T-helper 2 cell treated with Interferon-gamma antibody and Interleukin-4, amounts not matched to agents 5 μg/mL and 100 μg/mL, for 36 hours (primary cell): ENCODE measurements around the gene TRIM52.
A peak's percentile ranks its signal among the peaks of the same experiment; 100 is the strongest.
"Not testable (repeated sequence)": the region's sequence is repeated elsewhere in the genome, so short reads cannot be mapped to it uniquely, and the experiment has no call there.

Experiments used
- DNase-seq: peaks from one replicate; pipeline ENCODE4 v3.0.0; 2021; ENCODE audit warnings: low spot score
- H3K27ac Mint-ChIP-seq: one replicate; pipeline ENCODE4 v1.8.0; 2021; ENCODE audit warnings: mild to moderate bottlenecking, mixed read lengths
- H3K27me3 Mint-ChIP-seq: one replicate; pipeline ENCODE4 v1.8.0; 2021; ENCODE audit warnings: low read depth, mixed read lengths
- H3K36me3 Mint-ChIP-seq: one replicate; pipeline ENCODE4 v1.8.0; 2021; ENCODE audit warnings: low read depth, mixed read lengths
- H3K4me1 Mint-ChIP-seq: one replicate; pipeline ENCODE4 v1.8.0; 2021; ENCODE audit warnings: low read depth, mixed read lengths
- H3K4me3 Mint-ChIP-seq: one replicate; pipeline ENCODE4 v1.8.0; 2022; ENCODE audit warnings: mild to moderate bottlenecking, moderate library complexity, mixed read lengths
- H3K9me3 Mint-ChIP-seq: one replicate; pipeline ENCODE4 v1.8.0; 2021; ENCODE audit warnings: mixed read lengths

TRIM52 gene

GRCh38 chr5:181219262-181220177 lies 41.4 kb downstream of the TRIM52 start:
- peaks cover 5% of the 10 kb centered on the region for H3K36me3 Mint-ChIP-seq
- H3K4me1 Mint-ChIP-seq: peaks cover 52% of the 10 kb centered on the region
- peak overlapping the region; percentile 54 for H3K4me3 Mint-ChIP-seq

GRCh38 chr5:181218795-181219124 lies 42.2 kb downstream of the TRIM52 start:
- no peak for DNase-seq
- peaks cover 3% of the 10 kb centered on the region for H3K36me3 Mint-ChIP-seq
- H3K27me3 Mint-ChIP-seq: peaks cover 6% of the 10 kb centered on the region
- H3K4me1 Mint-ChIP-seq: peaks cover 45% of the 10 kb centered on the region
- H3K9me3 Mint-ChIP-seq: no peaks in the 10 kb centered on the region
- H3K27ac Mint-ChIP-seq: peak overlapping the region; percentile 91
- H3K4me3 Mint-ChIP-seq: peak overlapping the region; percentile 84

More at GRCh38 chr5:181219262-181220177, 41.4 kb downstream of the TRIM52 start:
- H3K27me3 Mint-ChIP-seq: peaks cover 6% of the 10 kb centered on the region
- DNase-seq: no peak
- peak overlapping the region; percentile 60 for H3K27ac Mint-ChIP-seq
- no peaks in the 10 kb centered on the region for H3K9me3 Mint-ChIP-seq

- no peaks in the 10 kb centered on the region for H3K9me3 Mint-ChIP-seq
- H3K36me3 Mint-ChIP-seq: peaks cover 2% of the 10 kb centered on the region
- H3K27me3 Mint-ChIP-seq: peaks cover 6% of the 10 kb centered on the region
- DNase-seq: peak; percentile 43
- peak overlapping the region; percentile 91 for H3K27ac Mint-ChIP-seq
- H3K4me3 Mint-ChIP-seq: peak overlapping the region; percentile 84
- H3K4me1 Mint-ChIP-seq: peaks cover 43% of the 10 kb centered on the region
Observed at GRCh38 chr5:181217803-181218062, 43.2 kb downstream of the TRIM52 start.

GRCh38 chr5:181217111-181217802 lies 43.7 kb downstream of the TRIM52 start:
- H3K4me1 Mint-ChIP-seq: peaks cover 39% of the 10 kb centered on the region
- H3K36me3 Mint-ChIP-seq: peaks cover 1% of the 10 kb centered on the region
- H3K9me3 Mint-ChIP-seq: no peaks in the 10 kb centered on the region
- H3K4me3 Mint-ChIP-seq: peak overlapping the region; percentile 84
- DNase-seq: peak; percentile 60
- H3K27ac Mint-ChIP-seq: peak overlapping the region; percentile 91
- peaks cover 5% of the 10 kb centered on the region for H3K27me3 Mint-ChIP-seq

- no peaks in the 10 kb centered on the region for H3K27me3 Mint-ChIP-seq
- no peaks in the 10 kb centered on the region for H3K36me3 Mint-ChIP-seq
- H3K4me1 Mint-ChIP-seq: peaks cover 32% of the 10 kb centered on the region
- H3K4me3 Mint-ChIP-seq: peak overlapping the region; percentile 98
- peak; percentile 28 for DNase-seq
- H3K27ac Mint-ChIP-seq: peak overlapping the region; percentile 90
- H3K9me3 Mint-ChIP-seq: no peaks in the 10 kb centered on the region
Observed at GRCh38 chr5:181215997-181216989, 44.6 kb downstream of the TRIM52 start.

GRCh38 chr5:181214249-181214648 lies 46.7 kb downstream of the TRIM52 start:
- H3K4me1 Mint-ChIP-seq: peaks cover 22% of the 10 kb centered on the region
- H3K36me3 Mint-ChIP-seq, H3K9me3 Mint-ChIP-seq, DNase-seq, H3K27me3 Mint-ChIP-seq, H3K4me3 Mint-ChIP-seq: not testable (repeated sequence)
- peak overlapping the region; percentile 18 for H3K27ac Mint-ChIP-seq

GRCh38 chr5:181212934-181213333 lies 48.0 kb downstream of the TRIM52 start:
- H3K36me3 Mint-ChIP-seq: no peaks in the 10 kb centered on the region
- H3K4me3 Mint-ChIP-seq: no peak overlapping the region
- no peak for DNase-seq
- H3K4me1 Mint-ChIP-seq: peaks cover 23% of the 10 kb centered on the region
- H3K27me3 Mint-ChIP-seq: no peaks in the 10 kb centered on the region
- H3K27ac Mint-ChIP-seq: no peak overlapping the region
- H3K9me3 Mint-ChIP-seq: no peaks in the 10 kb centered on the region

GRCh38 chr5:181212080-181212479 lies 48.9 kb downstream of the TRIM52 start:
- H3K27ac Mint-ChIP-seq: no peak overlapping the region
- peaks cover 4% of the 10 kb centered on the region for H3K27me3 Mint-ChIP-seq
- no peak for DNase-seq
- no peaks in the 10 kb centered on the region for H3K9me3 Mint-ChIP-seq
- H3K36me3 Mint-ChIP-seq: no peaks in the 10 kb centered on the region
- H3K4me1 Mint-ChIP-seq: peaks cover 23% of the 10 kb centered on the region
- H3K4me3 Mint-ChIP-seq: no peak overlapping the region

GRCh38 chr5:181211208-181211607 lies 49.7 kb downstream of the TRIM52 start:
- no peak for DNase-seq
- Mint-ChIP-seq H3K9me3 (no peaks in the 10 kb centered on the region), H3K27ac (no peak overlapping the region), H3K27me3 (peaks cover 10% of the 10 kb centered on the region), H3K36me3 (peaks cover 4% of the 10 kb centered on the region), H3K4me1 (peaks cover 26% of the 10 kb centered on the region), H3K4me3 (no peak overlapping the region)

GRCh38 chr5:181210698-181211097 lies 50.2 kb downstream of the TRIM52 start:
- H3K4me3 Mint-ChIP-seq, H3K9me3 Mint-ChIP-seq, H3K36me3 Mint-ChIP-seq, DNase-seq, H3K27ac Mint-ChIP-seq: not testable (repeated sequence)
- H3K27me3 Mint-ChIP-seq: peaks cover 15% of the 10 kb centered on the region
- H3K4me1 Mint-ChIP-seq: peaks cover 29% of the 10 kb centered on the region

GRCh38 chr5:181210148-181210547 lies 50.8 kb downstream of the TRIM52 start:
- peaks cover 32% of the 10 kb centered on the region for H3K4me1 Mint-ChIP-seq
- H3K9me3 Mint-ChIP-seq, H3K27ac Mint-ChIP-seq, DNase-seq, H3K36me3 Mint-ChIP-seq, H3K4me3 Mint-ChIP-seq: not testable (repeated sequence)
- peaks cover 18% of the 10 kb centered on the region for H3K27me3 Mint-ChIP-seq

- not testable (repeated sequence) for H3K4me3 Mint-ChIP-seq, DNase-seq, H3K27ac Mint-ChIP-seq, H3K36me3 Mint-ChIP-seq, H3K9me3 Mint-ChIP-seq
- H3K4me1 Mint-ChIP-seq: peaks cover 33% of the 10 kb centered on the region
- peaks cover 21% of the 10 kb centered on the region for H3K27me3 Mint-ChIP-seq
Observed at GRCh38 chr5:181209006-181209405, 51.9 kb downstream of the TRIM52 start.

GRCh38 chr5:181207960-181208253 lies 53.0 kb downstream of the TRIM52 start:
- peak overlapping the region; percentile 84 for H3K4me3 Mint-ChIP-seq
- H3K4me1 Mint-ChIP-seq: peaks cover 35% of the 10 kb centered on the region
- H3K9me3 Mint-ChIP-seq: no peaks in the 10 kb centered on the region
- H3K36me3 Mint-ChIP-seq: peaks cover 4% of the 10 kb centered on the region
- no peak for DNase-seq
- H3K27ac Mint-ChIP-seq: peak overlapping the region; percentile 82
- H3K27me3 Mint-ChIP-seq: peaks cover 32% of the 10 kb centered on the region
